SK-N-SH (cell line): ENCODE data around the gene PHAF1. TPM values are rescaled to one million over a fixed set of nuclear protein-coding genes. Genes with fewer than 3 reads are reported as not detected.

Source experiments
- CTCF ChIA-PET: fragments of 300-600, 350-600 bp; formaldehyde crosslinking; extraction: SDS; loops from one replicate; lab custom pipeline; 2021; lab: Yijun Ruan, JAX
- POLR2A ChIA-PET: fragments of 350-600 bp; sonication (Branson Sonifier 250); formaldehyde crosslinking; extraction: SDS; loops from one replicate; lab custom pipeline; 2020; ENCODE audit warnings: antibody characterized with exemption, inconsistent platforms; lab: Yijun Ruan, JAX
- DNase-seq: peaks from one replicate; pipeline ENCODE4 v3.0.0; 2012
- H2AFZ ChIP-seq: fragments of 200-600 bp; sonication (generic); 2 replicates; pipeline ENCODE4 v1.8.1; 2016; ENCODE audit warnings: antibody characterized with exemption, mild to moderate bottlenecking, low read depth
- H3F3A ChIP-seq: fragments of 200-600 bp; sonication (generic); replicated peaks from 2 replicates; pipeline ENCODE3; 2016; ENCODE audit warnings: antibody characterized with exemption, mild to moderate bottlenecking; ENCODE audit not compliant: insufficient read depth
- H3K27ac ChIP-seq, 2 experiments: fragments of 200-500 bp in 1 of 2; fragments of 200-600 bp in 1 of 2; sonication (Bioruptor generic) in 1 of 2; sonication (generic), shearing (Covaris generic) in 1 of 2; 2 replicates each; pipeline versions ENCODE4 v1.5.1 to v1.6.1; 2014 to 2016; ENCODE audit warnings: low read depth in 2 of 2, inconsistent platforms in 1 of 2, low read length in 1 of 2, mild to moderate bottlenecking in 1 of 2, mixed read lengths in 1 of 2
- H3K27me3 ChIP-seq: fragments of 200-600 bp; sonication (generic), shearing (Covaris generic); 2 replicates; pipeline ENCODE4 v1.6.1; 2016; ENCODE audit warnings: mixed run types; ENCODE audit not compliant: insufficient read depth
- H3K36me3 ChIP-seq, 2 experiments: fragments of 200-500 bp in 1 of 2; fragments of 200-600 bp in 1 of 2; sonication (Bioruptor generic) in 1 of 2; sonication (generic) in 1 of 2; replicated peaks in 1 of 2; 2 replicates each; pipeline versions ENCODE3 to v1.5.1; 2014 to 2016; ENCODE audit warnings: low read length in 1 of 2, mild to moderate bottlenecking in 1 of 2; ENCODE audit not compliant: insufficient read depth in 2 of 2, control insufficient read depth in 1 of 2
- H3K4me1 ChIP-seq, 2 experiments: fragments of 200-500 bp in 1 of 2; fragments of 200-600 bp in 1 of 2; sonication (Bioruptor generic) in 1 of 2; sonication (generic), shearing (Covaris generic) in 1 of 2; 2 replicates each; pipeline versions ENCODE4 v1.5.1 to v1.6.1; 2014 to 2016; ENCODE audit warnings: low read depth in 1 of 2, low read length in 1 of 2, mixed run types in 1 of 2; ENCODE audit not compliant: insufficient read depth in 2 of 2, control insufficient read depth in 1 of 2
- H3K4me2 ChIP-seq: fragments of 200-600 bp; sonication (generic), shearing (Covaris generic); 2 replicates; pipeline ENCODE4 v1.6.1; 2017; ENCODE audit warnings: mixed run types
- H3K4me3 ChIP-seq, 2 experiments: fragments of 200-500 bp in 1 of 2; fragments of 200-600 bp in 1 of 2; sonication (Bioruptor generic) in 1 of 2; sonication (generic), shearing (Covaris generic) in 1 of 2; 2 replicates each; pipeline versions ENCODE4 v1.5.1 to v1.8.1; 2014 to 2016; ENCODE audit warnings: low read depth in 2 of 2, inconsistent platforms in 1 of 2, low read length in 1 of 2, mild to moderate bottlenecking in 1 of 2, mixed read lengths in 1 of 2, moderate library complexity in 1 of 2
- H3K79me2 ChIP-seq: fragments of 200-600 bp; sonication (generic); 2 replicates; pipeline ENCODE4 v1.8.1; 2017; ENCODE audit warnings: mild to moderate bottlenecking; ENCODE audit not compliant: insufficient read depth
- H3K9ac ChIP-seq: fragments of 200-600 bp; sonication (generic); 2 replicates; pipeline ENCODE4 v1.6.1; 2017; ENCODE audit warnings: mixed run types
- H3K9me2 ChIP-seq: fragments of 200-600 bp; sonication (generic); 2 replicates; pipeline ENCODE4 v1.6.1; 2017; ENCODE audit warnings: mixed run types
- H3K9me3 ChIP-seq: fragments of 200-600 bp; sonication (generic); 2 replicates; pipeline ENCODE4 v1.6.1; 2017; ENCODE audit warnings: mixed run types, mild to moderate bottlenecking, moderate library complexity
- H4K20me1 ChIP-seq: fragments of 200-600 bp; sonication (generic); 2 replicates; pipeline ENCODE4 v1.6.1; 2017; ENCODE audit warnings: mild to moderate bottlenecking, mixed run types; ENCODE audit not compliant: insufficient read depth
- CHD2 ChIP-seq: fragments of 150-350 bp; IDR thresholded peaks from 2 replicates; pipeline ENCODE4 v1.6.1; 2018; ENCODE audit warnings: low read length; ENCODE audit not compliant: partially characterized antibody
- FOXM1 ChIP-seq: IDR thresholded peaks from 2 replicates; pipeline ENCODE4 v1.4.0; 2012; ENCODE audit warnings: low read depth, mild to moderate bottlenecking
- MEF2A ChIP-seq: IDR thresholded peaks from 2 replicates; pipeline ENCODE4 v1.4.0; 2012; ENCODE audit warnings: low read depth, borderline replicate concordance
- MXI1 ChIP-seq: IDR thresholded peaks from 2 replicates; pipeline ENCODE4 v1.6.1; 2012; ENCODE audit warnings: mild to moderate bottlenecking, low read depth, low read length, improper control_type of control experiment
- NRF1 ChIP-seq: IDR thresholded peaks from 2 replicates; pipeline ENCODE4 v1.6.1; 2012; ENCODE audit warnings: low read depth, mild to moderate bottlenecking, low read length
- RAD21 ChIP-seq: IDR thresholded peaks from 2 replicates; pipeline ENCODE4 v1.6.1; 2012; ENCODE audit warnings: mild to moderate bottlenecking, low read length
- SMC3 ChIP-seq: IDR thresholded peaks from 2 replicates; pipeline ENCODE4 v1.6.1; 2012; ENCODE audit warnings: low read depth, low read length, improper control_type of control experiment
- TAF1 ChIP-seq: IDR thresholded peaks from 2 replicates; pipeline ENCODE4 v1.6.1; 2012; ENCODE audit warnings: low read depth, mild to moderate bottlenecking, low read length, moderate library complexity, borderline replicate concordance
- TCF12 ChIP-seq: IDR thresholded peaks from 2 replicates; pipeline ENCODE4 v1.4.0; 2012
- YY1 ChIP-seq: IDR thresholded peaks from 2 replicates; pipeline ENCODE4 v1.4.0; 2012; ENCODE audit warnings: low read depth, mild to moderate bottlenecking
- WGBS: methylation state at CpG from one replicate; pipeline ENCODE4 v1.1.6; 2017; ENCODE audit warnings: low lambda C conversion rate; 5-methylcytosine and 5-hydroxymethylcytosine counted together
- polyA plus RNA-seq, 3 experiments: library from polyadenylated mRNA; depleted of rRNA; stranded (reverse); fragments of >200 nt; gene quantifications; 2 replicates each; pipeline ENCODE4 v1.2.3, GENCODE V29; 2012
- TF ChIP-seq, protein P1 (sequence below): IDR thresholded peaks from 2 replicates; pipeline ENCODE4 v1.4.0; 2012; ENCODE audit warnings: low read depth
- TF ChIP-seq, protein P2 (sequence below): IDR thresholded peaks from 2 replicates; pipeline ENCODE4 v1.6.1; 2012; ENCODE audit warnings: mild to moderate bottlenecking, low read depth, low read length, moderate library complexity
- TF ChIP-seq, protein P3 (sequence below): IDR thresholded peaks from 2 replicates; pipeline ENCODE4 v1.4.0; 2012; ENCODE audit warnings: low read depth, borderline replicate concordance

The PHAF1 gene
- polyA plus RNA-seq, 1 of the 3 experiments (the other 2 are of a cell fraction): 17.3 TPM

DNA sequence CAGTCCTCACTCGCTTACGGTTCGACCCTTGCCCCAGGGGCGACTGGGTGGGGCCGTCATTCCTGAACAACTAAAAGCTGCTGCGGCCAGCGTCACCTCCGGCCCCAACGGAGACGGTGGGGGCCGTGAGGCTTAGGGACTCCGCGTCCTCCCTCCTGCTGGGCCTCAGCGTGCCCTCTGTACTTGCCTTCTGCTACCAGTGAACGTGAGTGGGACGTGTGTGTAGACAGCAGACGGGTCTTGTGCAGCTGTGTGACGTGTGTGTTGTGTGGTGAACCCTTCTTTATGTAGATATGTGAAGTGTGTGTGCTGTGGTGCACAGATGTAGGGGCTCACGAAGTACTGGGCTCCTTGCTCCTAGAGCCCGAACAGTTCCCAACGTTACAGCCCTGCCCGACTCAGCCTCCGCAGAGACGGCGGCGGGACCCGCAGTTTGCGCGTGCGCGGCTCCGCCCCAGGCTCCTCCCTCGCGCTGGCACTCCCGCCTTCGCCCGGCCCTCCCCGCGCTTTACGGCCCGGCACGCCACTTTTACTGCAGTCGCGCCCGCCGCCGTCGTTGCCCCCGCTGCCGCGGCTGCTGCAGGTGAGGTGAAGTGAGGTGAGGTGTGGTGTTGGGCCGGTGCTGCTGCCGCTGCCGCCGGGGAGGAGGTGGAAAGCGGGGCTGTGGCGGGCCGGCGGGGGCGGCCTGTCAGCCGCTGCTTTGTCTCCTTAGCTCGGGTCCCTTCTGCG is at the start of gene PHAF1 (continued):
- TF ChIP-seq MXI1 (peak; percentile 52; the same call in 1 of the 2 replicates), RAD21 (no peak), MEF2A (no peak), SMC3 (no peak), YY1 (no peak), TAF1 (peak; percentile 59)
- TF ChIP-seq, protein P1, sequence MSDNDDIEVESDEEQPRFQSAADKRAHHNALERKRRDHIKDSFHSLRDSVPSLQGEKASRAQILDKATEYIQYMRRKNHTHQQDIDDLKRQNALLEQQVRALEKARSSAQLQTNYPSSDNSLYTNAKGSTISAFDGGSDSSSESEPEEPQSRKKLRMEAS: 0 out of 2 replicates have a peak, but pooled peaks have one; percentile 34
- TF ChIP-seq, protein P2, sequence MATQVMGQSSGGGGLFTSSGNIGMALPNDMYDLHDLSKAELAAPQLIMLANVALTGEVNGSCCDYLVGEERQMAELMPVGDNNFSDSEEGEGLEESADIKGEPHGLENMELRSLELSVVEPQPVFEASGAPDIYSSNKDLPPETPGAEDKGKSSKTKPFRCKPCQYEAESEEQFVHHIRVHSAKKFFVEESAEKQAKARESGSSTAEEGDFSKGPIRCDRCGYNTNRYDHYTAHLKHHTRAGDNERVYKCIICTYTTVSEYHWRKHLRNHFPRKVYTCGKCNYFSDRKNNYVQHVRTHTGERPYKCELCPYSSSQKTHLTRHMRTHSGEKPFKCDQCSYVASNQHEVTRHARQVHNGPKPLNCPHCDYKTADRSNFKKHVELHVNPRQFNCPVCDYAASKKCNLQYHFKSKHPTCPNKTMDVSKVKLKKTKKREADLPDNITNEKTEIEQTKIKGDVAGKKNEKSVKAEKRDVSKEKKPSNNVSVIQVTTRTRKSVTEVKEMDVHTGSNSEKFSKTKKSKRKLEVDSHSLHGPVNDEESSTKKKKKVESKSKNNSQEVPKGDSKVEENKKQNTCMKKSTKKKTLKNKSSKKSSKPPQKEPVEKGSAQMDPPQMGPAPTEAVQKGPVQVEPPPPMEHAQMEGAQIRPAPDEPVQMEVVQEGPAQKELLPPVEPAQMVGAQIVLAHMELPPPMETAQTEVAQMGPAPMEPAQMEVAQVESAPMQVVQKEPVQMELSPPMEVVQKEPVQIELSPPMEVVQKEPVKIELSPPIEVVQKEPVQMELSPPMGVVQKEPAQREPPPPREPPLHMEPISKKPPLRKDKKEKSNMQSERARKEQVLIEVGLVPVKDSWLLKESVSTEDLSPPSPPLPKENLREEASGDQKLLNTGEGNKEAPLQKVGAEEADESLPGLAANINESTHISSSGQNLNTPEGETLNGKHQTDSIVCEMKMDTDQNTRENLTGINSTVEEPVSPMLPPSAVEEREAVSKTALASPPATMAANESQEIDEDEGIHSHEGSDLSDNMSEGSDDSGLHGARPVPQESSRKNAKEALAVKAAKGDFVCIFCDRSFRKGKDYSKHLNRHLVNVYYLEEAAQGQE: no peak

DNA sequence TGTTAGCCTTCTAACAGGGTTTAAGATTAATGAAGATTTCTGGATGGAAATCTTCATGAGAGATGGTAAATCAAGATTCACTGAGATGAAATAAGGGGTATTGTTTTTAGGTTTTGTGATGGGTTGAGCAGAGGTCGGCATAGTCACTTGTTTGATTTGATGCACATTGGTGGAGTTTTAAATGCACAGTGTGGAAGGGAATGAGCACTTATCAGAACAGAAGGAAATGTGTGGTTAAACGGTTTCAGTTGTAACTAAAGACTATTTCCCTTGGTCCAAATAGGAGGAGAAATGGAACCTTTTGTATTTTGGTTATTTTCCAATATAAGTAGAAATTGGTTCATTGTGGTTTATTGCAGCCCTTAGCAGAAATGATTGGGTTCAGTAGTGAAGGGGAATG is 46.7 kb upstream of the PHAF1 start:
- H3K36me3 ChIP-seq: peaks cover 7 to 44% of the 10 kb centered on the region in 2 experiments
- no peaks in the 10 kb centered on the region for H3K9me2 ChIP-seq
- no peak overlapping the region for H3K9ac ChIP-seq
- no peak for DNase-seq
- H3K4me1 ChIP-seq: no peaks in the 10 kb centered on the region
- H2AFZ ChIP-seq: no peak overlapping the region
- H4K20me1 ChIP-seq: peaks cover 13% of the 10 kb centered on the region
- ChIA-PET CTCF (interaction anchor here (0.7 to 1.0 kb wide), 2 partner anchors 45 to 93 kb away, joined by 3 to 6 read pairs; no protein-coding TSS in a partner anchor), POLR2A (no interaction called here)
- WGBS: 79% methylated on average over 2 of the region's 2 CpGs
- H3K9me3 ChIP-seq: no peaks in the 10 kb centered on the region
- no peaks in the 10 kb centered on the region for H3F3A ChIP-seq
- H3K27me3 ChIP-seq: no peaks in the 10 kb centered on the region
- H3K79me2 ChIP-seq: peaks cover 100% of the 10 kb centered on the region
- H3K4me2 ChIP-seq: no peak overlapping the region
- TF ChIP-seq, protein P2: no peak
- no peak for TF ChIP-seq FOXM1
- TF ChIP-seq SMC3: no peak
- TF ChIP-seq, protein P1: no peak
- no peak for TF ChIP-seq CHD2
- TF ChIP-seq, protein P3, sequence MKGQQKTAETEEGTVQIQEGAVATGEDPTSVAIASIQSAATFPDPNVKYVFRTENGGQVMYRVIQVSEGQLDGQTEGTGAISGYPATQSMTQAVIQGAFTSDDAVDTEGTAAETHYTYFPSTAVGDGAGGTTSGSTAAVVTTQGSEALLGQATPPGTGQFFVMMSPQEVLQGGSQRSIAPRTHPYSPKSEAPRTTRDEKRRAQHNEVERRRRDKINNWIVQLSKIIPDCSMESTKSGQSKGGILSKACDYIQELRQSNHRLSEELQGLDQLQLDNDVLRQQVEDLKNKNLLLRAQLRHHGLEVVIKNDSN: no peak
- TF ChIP-seq TCF12: no peak
- TF ChIP-seq NRF1: no peak
- H3K27ac ChIP-seq: no peak overlapping the region
- no peak overlapping the region for H3K4me3 ChIP-seq
